Lung (tissue), 12 donors: ENCODE data around the gene UQCR11. TPM values are rescaled to one million over a fixed set of nuclear protein-coding genes. Genes with fewer than 3 reads are reported as not detected.

Experiments
- ATAC-seq: fragments of 200-7000 bp; cut with Tn5 transposase; one replicate; pipeline ENCODE4 v1.9.1; 2020; ENCODE audit warnings: moderate number of reproducible peaks; ENCODE audit not compliant: insufficient read depth, low FRiP score
- DNase-seq, 3 donors: peaks; one replicate each; pipeline ENCODE4 v3.0.0-alpha.2; 2013 to 2017
- H3K27ac ChIP-seq, 2 donors: one replicate each; pipeline ENCODE4 v1.5.1; 2013; ENCODE audit warnings: mild to moderate bottlenecking in 2 of 2, moderate library complexity in 2 of 2, control low read depth in 1 of 2, inconsistent platforms in 1 of 2, low read depth in 1 of 2, low read length in 1 of 2
- H3K27me3 ChIP-seq, 3 donors: one replicate each; pipeline ENCODE4 v1.5.1; 2013; ENCODE audit warnings: low read length in 2 of 3; ENCODE audit not compliant: control insufficient read depth in 3 of 3, insufficient read depth in 3 of 3
- H3K36me3 ChIP-seq, 4 donors: one replicate each; pipeline ENCODE4 v1.5.1; 2013; ENCODE audit warnings: low read length in 4 of 4, mild to moderate bottlenecking in 1 of 4, moderate library complexity in 1 of 4; ENCODE audit not compliant: control insufficient read depth in 4 of 4, insufficient read depth in 4 of 4
- H3K4me1 ChIP-seq, 5 donors: one replicate each; pipeline ENCODE4 v1.5.1; 2013; ENCODE audit warnings: low read length in 5 of 5, mild to moderate bottlenecking in 2 of 5, moderate library complexity in 1 of 5; ENCODE audit not compliant: control insufficient read depth in 5 of 5, insufficient read depth in 5 of 5
- H3K4me3 ChIP-seq: one replicate; pipeline ENCODE4 v1.5.1; 2013; ENCODE audit warnings: mild to moderate bottlenecking, control low read depth, moderate library complexity
- H3K9ac ChIP-seq, 2 donors: one replicate each; pipeline ENCODE4 v1.5.1; 2013; ENCODE audit warnings: low read length in 2 of 2, control low read depth in 1 of 2; ENCODE audit not compliant: insufficient read depth in 1 of 2
- H3K9me3 ChIP-seq, 4 donors: one replicate each; pipeline ENCODE4 v1.5.1; 2013; ENCODE audit warnings: low read length in 3 of 4, mild to moderate bottlenecking in 1 of 4, moderate library complexity in 1 of 4; ENCODE audit not compliant: control insufficient read depth in 4 of 4, insufficient read depth in 3 of 4
- CTCF ChIP-seq: IDR thresholded peaks from 2 replicates; pipeline ENCODE4 v1.5.1; 2012; ENCODE audit warnings: mild to moderate bottlenecking; ENCODE audit errors: control extremely low read depth, extremely low read depth
- WGBS, 2 donors: extraction: QIAGEN DNeasy Blood & Tissue Kit; methylation state at CpG; one replicate each; pipeline ENCODE4 v1.1.7; 2013; 5-methylcytosine and 5-hydroxymethylcytosine counted together
- polyA plus RNA-seq, 2 donors: library from polyadenylated mRNA; stranded (reverse); fragments of 200-250 nt; gene quantifications; one replicate each; pipeline ENCODE4 v1.2.1, GENCODE V29; 2013
- total RNA-seq, 2 donors: library from RNA; depleted of rRNA in 1 of 2; stranded (reverse); fragments of >200 nt in 1 of 2; gene quantifications; one replicate each; pipeline ENCODE4 v1.2.1, GENCODE V29; 2014 to 2021
- donor health status: control.
- donor health status: control.
- donor health status: Bipolar disorder and iron deficiency.
- donor health status: healthy.
- donor health status: DM: yes; HTN: yes; CAD: no.

The UQCR11 gene
- total and polyA plus RNA-seq, 4 donors, result 35.4 to 225 (median 127) TPM

GRCh38 chr19:1621574-1621973, 16.3 kb upstream of the UQCR11 start:
- Histone ChIP-seq H3K4me3 (no peak overlapping the region), H3K27ac (no peak overlapping the region), H3K9me3 (no peaks in the 10 kb centered on the region), H3K9ac (no peak overlapping the region), H3K4me1 (no peaks in the 10 kb centered on the region), H3K36me3 (peaks cover 0 to 45% (median 13%) of the 10 kb centered on the region in 4 donors), H3K27me3 (no peaks in the 10 kb centered on the region)
- ATAC-seq (no peak), DNase-seq (no peak)
- WGBS, 2 donors, result 96 to 97% methylated on average over 23 of the region's 23 CpGs
- no peak for TF ChIP-seq CTCF

DNA sequence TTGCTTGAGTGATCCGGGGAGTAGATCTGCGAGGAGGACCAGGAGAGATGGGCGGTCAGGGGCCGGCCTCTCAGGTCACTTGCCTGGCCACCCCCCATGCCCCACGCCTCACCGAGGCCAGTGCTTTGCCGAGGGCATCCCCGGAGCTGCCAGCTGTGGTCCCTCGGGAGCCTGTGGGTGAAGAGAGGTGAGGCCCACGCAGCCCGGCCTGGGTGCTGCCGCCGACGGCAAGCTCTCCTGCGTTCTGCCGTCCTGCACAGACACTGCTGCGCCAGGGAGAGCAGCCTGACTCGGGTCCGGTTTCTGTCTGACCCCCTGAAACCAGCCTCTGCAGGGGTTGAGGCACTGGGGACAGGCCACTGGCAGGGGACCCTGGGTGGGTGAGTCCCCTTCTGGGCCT, 15.8 kb upstream of the UQCR11 start:
- no peak overlapping the region for H3K27ac ChIP-seq
- DNase-seq, result no peak
- H3K4me3 ChIP-seq, result no peak overlapping the region
- TF ChIP-seq CTCF, result no peak
- WGBS, 2 donors, result 94 to 95% methylated on average over 19 of the region's 19 CpGs
- H3K9ac ChIP-seq, result no peak overlapping the region
- H3K36me3 ChIP-seq, result peaks cover 0 to 44% (median 13%) of the 10 kb centered on the region in 4 donors
- no peaks in the 10 kb centered on the region for H3K9me3 ChIP-seq
- no peaks in the 10 kb centered on the region for H3K27me3 ChIP-seq
- H3K4me1 ChIP-seq, result no peaks in the 10 kb centered on the region
- ATAC-seq, result no peak

GRCh38 chr19:1620502-1620901, 15.2 kb upstream of the UQCR11 start:
- Histone ChIP-seq H3K27me3 (no peaks in the 10 kb centered on the region), H3K4me3 (no peak overlapping the region), H3K4me1 (no peaks in the 10 kb centered on the region), H3K27ac (no peak overlapping the region), H3K9me3 (no peaks in the 10 kb centered on the region), H3K36me3 (peaks cover 0 to 47% (median 17%) of the 10 kb centered on the region in 4 donors), H3K9ac (no peak overlapping the region)
- WGBS, 2 donors, result 95% methylated on average over 11 of the region's 11 CpGs
- DNase-seq (no peak), ATAC-seq (no peak)
- TF ChIP-seq CTCF, result no peak

DNA sequence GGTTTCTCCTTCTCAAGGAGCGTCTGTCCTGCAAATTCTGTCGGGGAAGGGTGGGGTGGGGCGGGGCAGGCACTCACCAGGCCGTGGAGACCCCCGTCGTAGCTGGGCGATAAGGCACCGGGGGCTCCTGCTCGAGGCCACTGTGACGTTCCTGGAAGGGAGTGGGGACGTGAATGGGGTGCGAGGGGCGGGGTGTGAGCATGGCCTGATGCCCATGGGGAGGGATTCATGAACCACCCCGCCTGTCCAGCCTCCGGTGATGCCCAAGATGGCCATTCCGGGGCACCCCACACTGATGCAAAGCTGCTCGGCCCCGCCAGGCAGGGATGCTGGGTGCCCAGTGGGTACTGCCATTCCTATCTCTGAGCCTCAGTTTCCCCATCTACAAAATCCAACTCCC, 14.4 kb upstream of the UQCR11 start:
- DNase-seq (no peak), ATAC-seq (no peak)
- Histone ChIP-seq H3K27ac (no peak overlapping the region), H3K4me3 (no peak overlapping the region), H3K9me3 (no peaks in the 10 kb centered on the region), H3K4me1 (no peaks in the 10 kb centered on the region), H3K27me3 (no peaks in the 10 kb centered on the region), H3K36me3 (peaks cover 5 to 51% (median 20%) of the 10 kb centered on the region in 4 donors), H3K9ac (no peak overlapping the region)
- 96% methylated on average over 18 of the region's 18 CpGs for WGBS, 2 donors
- no peak for TF ChIP-seq CTCF
